ENCODE data around the gene HTR2C. TPM values are rescaled to one million over a fixed set of nuclear protein-coding genes. Genes with fewer than 3 reads are reported as not detected.
"Not testable (repeated sequence)": the region's sequence is repeated elsewhere in the genome, so short reads cannot be mapped to it uniquely, and the experiment has no call there.

The HTR2C gene
- total and polyA plus RNA-seq, 11 donors: not detected

GRCh38 chrX:114930227-114930626, 346.3 kb downstream of the HTR2C start:
- Histone ChIP-seq H3K27ac (no peak overlapping the region), H3K9me3 (peaks cover 0 to 14% (median 0%) of the 10 kb centered on the region in 12 donors), H3K4me3 (no peak overlapping the region), H3K27me3 (no peaks in the 10 kb centered on the region), H3K4me1 (peaks cover 0 to 8% (median under 1%) of the 10 kb centered on the region in 12 donors), H3K36me3 (no peaks in the 10 kb centered on the region)
- DNase-seq: no peak
- TF ChIP-seq POLR2A (IDR thresholded peaks at IDR 0.05) (no peak), CTCF (IDR thresholded peaks at IDR 0.05) (no peak)
- intact Hi-C loops (cut with DNase I): no loop called here
- ATAC-seq: no peak

GRCh38 chrX:114932550-114932949, 348.7 kb downstream of the HTR2C start:
- no peaks in the 10 kb centered on the region for H3K4me1 ChIP-seq
- no peak for ATAC-seq
- TF ChIP-seq POLR2A (IDR thresholded peaks at IDR 0.05) (no peak), CTCF (IDR thresholded peaks at IDR 0.05) (no peak)
- intact Hi-C loops (cut with DNase I): no loop called here
- H3K36me3 ChIP-seq: no peaks in the 10 kb centered on the region
- H3K4me3 ChIP-seq: no peak overlapping the region
- no peaks in the 10 kb centered on the region for H3K27me3 ChIP-seq
- H3K27ac ChIP-seq: no peak overlapping the region
- no peak for DNase-seq
- WGBS, 4 donors: 70 to 96% (median 83%) methylated on average over 1 of the region's 1 CpG
- peaks cover 0 to 14% (median 0%) of the 10 kb centered on the region in 12 donors for H3K9me3 ChIP-seq

GRCh38 chrX:114933291-114933690, 349.4 kb downstream of the HTR2C start:
- intact Hi-C loops (cut with DNase I); H3K27ac ChIP-seq; H3K27me3 ChIP-seq; H3K4me1 ChIP-seq; H3K4me3 ChIP-seq; ATAC-seq; H3K36me3 ChIP-seq; DNase-seq: not testable (repeated sequence)
- H3K9me3 ChIP-seq: peaks cover 0 to 14% (median 0%) of the 10 kb centered on the region in 12 donors
- 53 to 60% (median 58%) methylated on average over 2 of the region's 2 CpGs for WGBS, 4 donors

GRCh38 chrX:114937090-114937489, 353.2 kb downstream of the HTR2C start:
- H3K27ac ChIP-seq; H3K27me3 ChIP-seq; H3K4me1 ChIP-seq; H3K36me3 ChIP-seq; intact Hi-C loops (cut with DNase I); H3K4me3 ChIP-seq; ATAC-seq; DNase-seq: not testable (repeated sequence)
- peaks cover 0 to 11% (median 0%) of the 10 kb centered on the region in 12 donors for H3K9me3 ChIP-seq
- WGBS, 4 donors: 87 to 91% (median 89%) methylated on average over 3 of the region's 3 CpGs

GRCh38 chrX:114952696-114953095, 368.8 kb downstream of the HTR2C start:
- no peak for ATAC-seq
- intact Hi-C loops (cut with DNase I): loop anchor here in 2 of 10 donors (10.0 kb wide), 2 partner anchors 178 to 328 kb away; no protein-coding TSS in a partner anchor
- Histone ChIP-seq H3K27me3 (peaks cover 0 to 14% (median 0%) of the 10 kb centered on the region in 9 donors), H3K4me3 (no peak overlapping the region), H3K4me1 (no peaks in the 10 kb centered on the region), H3K36me3 (no peaks in the 10 kb centered on the region), H3K27ac (no peak overlapping the region), H3K9me3 (no peaks in the 10 kb centered on the region)
- WGBS, 4 donors: 80 to 93% (median 87%) methylated on average over 2 of the region's 2 CpGs
- DNase-seq: no peak
- TF ChIP-seq POLR2A (IDR thresholded peaks at IDR 0.05): no peak
- TF ChIP-seq CTCF (IDR thresholded peaks at IDR 0.05): no peak

MicroRNAs encoded within 50 kb of the gene (microRNA counts, 767-probe panel; counts per million panel counts)
- microRNA hsa-miR-1264 (0 to 71.6 counts per million in 2 donors), microRNA hsa-miR-1298 (71.6 to 1,208 counts per million in 2 donors), microRNA hsa-miR-1911-5p (0 to 71.6 counts per million in 2 donors), microRNA hsa-miR-1912 (0 to 71.6 counts per million in 2 donors), microRNA hsa-miR-448 (886 to 1,411 counts per million in 2 donors), microRNA hsa-miR-764 (0 to 886 counts per million in 2 donors)

Small RNA genes lying within 50 kb of the gene (microRNA-seq; reads per million reads assigned to microRNA genes)
- gene MIR1264 (0 to 0.06 (median 0) reads per million in 4 donors), gene MIR1298 (0 to 0.13 (median 0) reads per million in 4 donors), gene MIR1911 (0 to 0.21 (median 0.10) reads per million in 4 donors), gene MIR1912 (0 to 0.58 (median 0) reads per million in 4 donors), gene MIR448 (0 reads per million in 4 donors), gene MIR764 (0 reads per million in 4 donors)

Measured in heart left ventricle (tissue), 16 donors.